Testis (tissue), 2 donors: ENCODE measurements around the gene HEATR5A.

Experiments
- POLR2A ChIP-seq: fragments of 450-650 bp; IDR thresholded peaks from one replicate; pipeline ENCODE4 v1.6.1; 2017; ENCODE audit warnings: antibody characterized with exemption, mild to moderate bottlenecking, moderate library complexity
- TF ChIP-seq, protein P1 (sequence below), 3 experiments: fragments of 450-650 bp in 2 of 3; fragments of 200-600 bp in 1 of 3; sonication (generic) in 1 of 3; IDR thresholded peaks; one replicate each; pipeline ENCODE4 v1.5.1; 2016 to 2019; ENCODE audit warnings: antibody characterized with exemption in 3 of 3, mild to moderate bottlenecking in 2 of 3, moderate library complexity in 1 of 3

DNA sequence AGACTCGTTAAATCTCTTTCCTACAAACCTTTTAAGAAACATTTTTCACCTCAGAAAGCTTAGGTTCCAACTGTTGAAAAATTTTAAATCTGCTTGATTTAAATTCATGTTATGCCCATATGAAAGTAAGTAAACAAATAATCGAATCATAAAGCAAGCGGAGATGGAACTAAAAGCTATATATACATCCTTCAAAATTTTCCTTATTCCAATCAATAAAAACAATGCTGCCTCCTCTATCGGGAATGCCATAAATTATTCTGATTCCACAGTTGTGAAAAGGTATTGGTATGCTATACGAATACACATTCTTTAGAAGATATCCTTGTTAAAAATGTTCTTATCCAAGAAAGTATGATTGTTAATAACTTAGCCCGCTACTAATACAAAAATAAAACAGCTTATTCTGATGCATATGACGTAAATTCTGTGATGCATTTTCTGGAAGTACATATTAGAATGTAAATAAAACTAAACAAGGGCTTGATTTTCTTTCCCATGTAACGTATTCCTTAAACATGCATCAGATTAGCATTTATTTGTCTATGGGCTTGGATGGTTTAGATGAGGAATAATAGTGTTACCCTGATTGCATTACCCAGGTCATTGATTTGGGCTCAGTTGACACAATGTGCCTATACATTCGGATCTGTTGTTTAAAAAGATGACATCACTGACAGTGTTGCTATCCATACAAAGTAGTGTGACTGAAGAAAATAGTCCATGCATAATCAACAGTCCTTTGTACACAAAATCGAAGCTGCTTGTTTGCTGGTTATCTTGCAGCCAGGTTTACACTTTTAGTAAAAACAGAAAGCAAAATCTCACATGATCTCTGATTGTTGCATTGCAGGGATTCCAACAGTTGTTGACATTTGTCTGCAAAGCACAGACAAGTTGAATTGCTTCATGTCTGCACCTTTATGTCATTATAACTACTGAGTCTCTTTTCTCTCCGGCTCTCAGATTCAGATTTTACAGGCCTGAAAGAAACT, 37.6 kb upstream of the HEATR5A start:
- no peak for TF ChIP-seq POLR2A
- TF ChIP-seq, protein P1, sequence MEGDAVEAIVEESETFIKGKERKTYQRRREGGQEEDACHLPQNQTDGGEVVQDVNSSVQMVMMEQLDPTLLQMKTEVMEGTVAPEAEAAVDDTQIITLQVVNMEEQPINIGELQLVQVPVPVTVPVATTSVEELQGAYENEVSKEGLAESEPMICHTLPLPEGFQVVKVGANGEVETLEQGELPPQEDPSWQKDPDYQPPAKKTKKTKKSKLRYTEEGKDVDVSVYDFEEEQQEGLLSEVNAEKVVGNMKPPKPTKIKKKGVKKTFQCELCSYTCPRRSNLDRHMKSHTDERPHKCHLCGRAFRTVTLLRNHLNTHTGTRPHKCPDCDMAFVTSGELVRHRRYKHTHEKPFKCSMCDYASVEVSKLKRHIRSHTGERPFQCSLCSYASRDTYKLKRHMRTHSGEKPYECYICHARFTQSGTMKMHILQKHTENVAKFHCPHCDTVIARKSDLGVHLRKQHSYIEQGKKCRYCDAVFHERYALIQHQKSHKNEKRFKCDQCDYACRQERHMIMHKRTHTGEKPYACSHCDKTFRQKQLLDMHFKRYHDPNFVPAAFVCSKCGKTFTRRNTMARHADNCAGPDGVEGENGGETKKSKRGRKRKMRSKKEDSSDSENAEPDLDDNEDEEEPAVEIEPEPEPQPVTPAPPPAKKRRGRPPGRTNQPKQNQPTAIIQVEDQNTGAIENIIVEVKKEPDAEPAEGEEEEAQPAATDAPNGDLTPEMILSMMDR (IDR thresholded peaks at IDR 0.05): no peak
